KMS-11 (cell line): ENCODE data around the gene MS4A12.

ENCODE experiments used
- H2AFZ ChIP-seq: fragments of 200-600 bp; sonication (generic); 2 replicates; pipeline ENCODE4 v1.6.1; 2016; ENCODE audit warnings: antibody characterized with exemption, mixed run types, low read depth
- H3K27ac ChIP-seq: fragments of 200-600 bp; sonication (generic); 2 replicates; pipeline ENCODE4 v1.6.1; 2016; ENCODE audit warnings: mild to moderate bottlenecking, mixed run types
- H3K27me3 ChIP-seq: fragments of 200-600 bp; sonication (generic); 2 replicates; pipeline ENCODE4 v1.6.1; 2017; ENCODE audit warnings: mild to moderate bottlenecking, low read depth, mixed run types, moderate library complexity; ENCODE audit not compliant: insufficient read depth
- H3K36me3 ChIP-seq: fragments of 200-600 bp; sonication (generic); 2 replicates; pipeline ENCODE4 v1.6.1; 2017; ENCODE audit warnings: mild to moderate bottlenecking, mixed run types; ENCODE audit not compliant: insufficient read depth
- H3K4me1 ChIP-seq: fragments of 200-600 bp; sonication (generic); 2 replicates; pipeline ENCODE4 v1.6.1; 2016; ENCODE audit warnings: mild to moderate bottlenecking, low read depth, mixed run types; ENCODE audit not compliant: poor library complexity, severe bottlenecking
- H3K4me2 ChIP-seq: fragments of 200-600 bp; sonication (generic); 2 replicates; pipeline ENCODE4 v1.7.0; 2016; ENCODE audit warnings: mild to moderate bottlenecking, mixed run types
- H3K4me3 ChIP-seq: fragments of 200-600 bp; sonication (generic); IDR thresholded peaks from 2 replicates; pipeline ENCODE4 v1.6.1; 2017; ENCODE audit warnings: low read depth, low read length, mixed read lengths; ENCODE audit not compliant: insufficient read depth
- H3K79me2 ChIP-seq: fragments of 200-600 bp; sonication (generic); 2 replicates; pipeline ENCODE4 v1.6.1; 2016; ENCODE audit warnings: low read depth, mixed run types; ENCODE audit not compliant: insufficient read depth
- H3K9ac ChIP-seq: fragments of 200-600 bp; sonication (generic); 2 replicates; pipeline ENCODE4 v1.6.1; 2016; ENCODE audit warnings: mild to moderate bottlenecking, mixed run types
- H4K20me1 ChIP-seq: fragments of 200-600 bp; sonication (generic); 2 replicates; pipeline ENCODE4 v1.6.1; 2016; ENCODE audit warnings: mild to moderate bottlenecking, mixed run types; ENCODE audit not compliant: insufficient read depth
- TF ChIP-seq, protein P1 (sequence below): fragments of 200-600 bp; sonication (generic); conservative IDR thresholded peaks from 2 replicates; pipeline ENCODE4 v1.6.1; 2017; ENCODE audit warnings: low read depth, mild to moderate bottlenecking, antibody characterized with exemption, low read length, moderate library complexity, mixed read lengths

The MS4A12 gene

DNA sequence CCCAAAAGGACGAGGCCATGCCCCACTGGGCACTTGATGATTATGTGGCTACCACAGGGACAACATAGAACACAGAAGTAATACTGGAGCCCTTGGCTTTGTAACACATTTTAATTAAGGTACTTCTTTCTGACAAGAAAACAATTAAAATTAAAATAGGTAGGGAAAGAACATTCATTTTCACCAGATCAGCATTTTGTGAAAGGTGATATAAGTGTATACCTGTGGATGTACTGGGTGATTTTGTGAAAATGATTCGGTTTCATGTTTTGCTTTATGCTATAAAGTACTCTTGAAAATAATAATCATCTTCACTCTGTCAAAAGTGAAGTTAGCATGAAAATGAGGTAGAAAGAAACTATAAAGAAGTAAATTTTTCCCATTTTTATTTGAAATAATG, 876 bp downstream of the MS4A12 start:
- H3K4me1 ChIP-seq, result no peaks in the 10 kb centered on the region
- no peaks in the 10 kb centered on the region for H4K20me1 ChIP-seq
- H3K27me3 ChIP-seq, result no peaks in the 10 kb centered on the region
- H3K4me2 ChIP-seq, result no peak overlapping the region
- TF ChIP-seq, protein P1, sequence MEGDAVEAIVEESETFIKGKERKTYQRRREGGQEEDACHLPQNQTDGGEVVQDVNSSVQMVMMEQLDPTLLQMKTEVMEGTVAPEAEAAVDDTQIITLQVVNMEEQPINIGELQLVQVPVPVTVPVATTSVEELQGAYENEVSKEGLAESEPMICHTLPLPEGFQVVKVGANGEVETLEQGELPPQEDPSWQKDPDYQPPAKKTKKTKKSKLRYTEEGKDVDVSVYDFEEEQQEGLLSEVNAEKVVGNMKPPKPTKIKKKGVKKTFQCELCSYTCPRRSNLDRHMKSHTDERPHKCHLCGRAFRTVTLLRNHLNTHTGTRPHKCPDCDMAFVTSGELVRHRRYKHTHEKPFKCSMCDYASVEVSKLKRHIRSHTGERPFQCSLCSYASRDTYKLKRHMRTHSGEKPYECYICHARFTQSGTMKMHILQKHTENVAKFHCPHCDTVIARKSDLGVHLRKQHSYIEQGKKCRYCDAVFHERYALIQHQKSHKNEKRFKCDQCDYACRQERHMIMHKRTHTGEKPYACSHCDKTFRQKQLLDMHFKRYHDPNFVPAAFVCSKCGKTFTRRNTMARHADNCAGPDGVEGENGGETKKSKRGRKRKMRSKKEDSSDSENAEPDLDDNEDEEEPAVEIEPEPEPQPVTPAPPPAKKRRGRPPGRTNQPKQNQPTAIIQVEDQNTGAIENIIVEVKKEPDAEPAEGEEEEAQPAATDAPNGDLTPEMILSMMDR, result no peak
- H3K9ac ChIP-seq, result no peak overlapping the region
- H3K4me3 ChIP-seq, result no peak overlapping the region
- no peak overlapping the region for H2AFZ ChIP-seq
- H3K27ac ChIP-seq, result no peak overlapping the region
- no peaks in the 10 kb centered on the region for H3K36me3 ChIP-seq
- H3K79me2 ChIP-seq, result no peaks in the 10 kb centered on the region

DNA sequence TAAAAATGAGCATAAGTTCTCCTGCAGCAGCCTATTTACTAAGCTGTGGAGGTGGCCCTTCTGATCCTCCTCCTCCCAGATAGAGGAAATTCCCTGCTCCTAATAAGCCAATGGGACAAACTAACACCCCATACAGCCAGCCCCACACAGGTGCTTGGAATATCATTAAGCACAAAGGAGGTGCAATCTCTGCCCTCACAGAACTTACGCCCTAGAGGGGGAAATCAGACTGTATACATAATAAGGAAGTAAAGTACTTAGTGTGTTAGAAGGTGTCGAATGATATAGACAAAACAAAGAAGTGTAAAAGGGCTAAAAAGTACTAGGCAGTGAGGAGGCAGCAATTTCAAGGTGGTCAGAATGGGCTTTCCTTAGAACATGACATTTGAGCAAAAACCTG, 5.8 kb downstream of the MS4A12 start:
- no peaks in the 10 kb centered on the region for H3K4me1 ChIP-seq
- no peak overlapping the region for H3K27ac ChIP-seq
- no peaks in the 10 kb centered on the region for H3K36me3 ChIP-seq
- H3K27me3 ChIP-seq, result no peaks in the 10 kb centered on the region
- H2AFZ ChIP-seq, result no peak overlapping the region
- H3K79me2 ChIP-seq, result no peaks in the 10 kb centered on the region
- H3K4me3 ChIP-seq, result no peak overlapping the region
- no peak overlapping the region for H3K9ac ChIP-seq
- H4K20me1 ChIP-seq, result no peaks in the 10 kb centered on the region
- H3K4me2 ChIP-seq, result no peak overlapping the region
- TF ChIP-seq, protein P1, result no peak

DNA sequence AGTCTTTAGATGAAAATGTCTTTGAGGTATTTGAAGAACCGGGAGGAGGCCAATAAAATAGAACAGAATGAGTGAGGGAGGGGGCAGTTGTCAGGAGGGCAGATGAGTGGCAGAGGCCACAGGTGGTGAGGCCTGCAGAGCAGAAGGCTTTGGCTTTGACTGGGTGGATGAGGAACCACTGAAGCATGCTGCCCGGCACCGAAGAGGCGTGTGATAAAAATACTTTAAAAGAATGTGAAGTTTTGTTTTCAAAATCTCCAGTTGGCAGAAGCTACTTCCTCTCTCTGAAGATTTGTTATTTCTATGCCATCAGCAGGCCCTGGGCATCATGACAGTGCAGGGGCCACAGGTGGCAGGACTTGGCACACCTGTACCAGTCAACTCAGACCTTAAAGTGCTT, 6.3 kb downstream of the MS4A12 start:
- Histone ChIP-seq H3K79me2 (no peaks in the 10 kb centered on the region), H2AFZ (no peak overlapping the region), H3K9ac (no peak overlapping the region), H3K4me2 (no peak overlapping the region), H3K4me1 (peaks cover 4% of the 10 kb centered on the region), H3K4me3 (no peak overlapping the region), H3K27ac (no peak overlapping the region), H3K27me3 (no peaks in the 10 kb centered on the region), H4K20me1 (no peaks in the 10 kb centered on the region), H3K36me3 (no peaks in the 10 kb centered on the region)
- TF ChIP-seq, protein P1, result no peak

DNA sequence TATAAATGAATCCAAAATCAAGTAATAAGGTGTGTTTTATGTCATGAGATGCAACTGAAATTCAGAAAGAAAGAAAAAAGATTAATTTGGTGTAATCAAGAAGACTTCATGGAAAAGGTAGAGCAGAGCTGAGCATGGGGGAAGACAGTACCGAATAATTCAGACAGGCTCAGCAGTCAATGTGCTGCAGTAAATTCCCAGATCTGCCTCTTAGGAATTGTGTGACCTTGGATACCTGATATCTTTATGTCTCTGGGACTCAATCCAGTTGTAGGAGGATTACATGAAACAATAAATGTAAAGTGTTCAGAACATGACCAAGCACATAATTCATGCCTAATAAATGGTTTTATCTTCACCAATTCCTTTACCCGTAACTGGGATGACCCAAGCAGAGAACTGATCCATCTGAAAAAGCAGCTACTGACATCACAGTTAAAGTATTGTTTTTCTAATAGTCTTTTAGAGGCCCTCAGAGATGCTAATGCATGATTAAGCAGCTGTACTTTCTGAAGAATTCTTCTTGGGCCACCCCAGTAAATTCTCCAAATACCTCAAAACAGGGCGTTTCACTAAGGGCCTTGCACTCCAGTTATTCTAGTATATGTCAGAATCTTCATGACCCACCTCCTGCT, 7.8 kb downstream of the MS4A12 start:
- Histone ChIP-seq H3K4me3 (no peak overlapping the region), H3K9ac (no peak overlapping the region), H3K4me1 (peaks cover 15% of the 10 kb centered on the region), H3K27ac (no peak overlapping the region), H3K4me2 (no peak overlapping the region), H3K36me3 (no peaks in the 10 kb centered on the region), H3K27me3 (no peaks in the 10 kb centered on the region), H4K20me1 (no peaks in the 10 kb centered on the region), H2AFZ (no peak overlapping the region), H3K79me2 (no peaks in the 10 kb centered on the region)
- TF ChIP-seq, protein P1, result no peak
